ENCODE measurements around the gene PRKG1. TPM values are rescaled to one million over a fixed set of nuclear protein-coding genes. Genes with fewer than 3 reads are reported as not detected.

The PRKG1 gene
- total RNA-seq, 1 donor from 2014 or later: 0.17 TPM

- no peak for DNase-seq (ENCODE audit: low read depth)
- no peak overlapping the region for H3K4me3 ChIP-seq (ENCODE audit: low read depth, low read length)
- no peak for TF ChIP-seq CTCF (conservative IDR thresholded peaks at IDR 0.05; ENCODE audit: low read depth, low read length)
Measured at GRCh38 chr10:52261362-52261761, 1187.1 kb downstream of the PRKG1 start.

- no peak for TF ChIP-seq CTCF (conservative IDR thresholded peaks at IDR 0.05; ENCODE audit: low read depth, low read length)
- H3K4me3 ChIP-seq (ENCODE audit: low read depth, low read length): no peak overlapping the region
- DNase-seq (ENCODE audit: low read depth): no peak
Measured at GRCh38 chr10:52265131-52265926, 1191.0 kb downstream of the PRKG1 start.

- DNase-seq (ENCODE audit: low read depth): no peak
- no peak for TF ChIP-seq CTCF (conservative IDR thresholded peaks at IDR 0.05; ENCODE audit: low read depth, low read length)
- H3K4me3 ChIP-seq (ENCODE audit: low read depth, low read length): no peak overlapping the region
Measured at GRCh38 chr10:52266858-52267257, 1192.6 kb downstream of the PRKG1 start.

GRCh38 chr10:52268790-52269189 lies 1194.5 kb downstream of the PRKG1 start:
- DNase-seq (ENCODE audit: low read depth): no peak
- TF ChIP-seq CTCF (conservative IDR thresholded peaks at IDR 0.05; ENCODE audit: low read depth, low read length): no peak
- no peak overlapping the region for H3K4me3 ChIP-seq (ENCODE audit: low read depth, low read length)

- TF ChIP-seq CTCF (conservative IDR thresholded peaks at IDR 0.05; ENCODE audit: low read depth, low read length): no peak
- no peak overlapping the region for H3K4me3 ChIP-seq (ENCODE audit: low read depth, low read length)
- no peak for DNase-seq (ENCODE audit: low read depth)
Measured at GRCh38 chr10:52269233-52269632, 1194.9 kb downstream of the PRKG1 start.

GRCh38 chr10:52276163-52276562 lies 1201.9 kb downstream of the PRKG1 start:
- no peak overlapping the region for H3K4me3 ChIP-seq (ENCODE audit: low read depth, low read length)
- no peak for DNase-seq (ENCODE audit: low read depth)
- no peak for TF ChIP-seq CTCF (conservative IDR thresholded peaks at IDR 0.05; ENCODE audit: low read depth, low read length)

- no peak for TF ChIP-seq CTCF (conservative IDR thresholded peaks at IDR 0.05; ENCODE audit: low read depth, low read length)
- no peak for DNase-seq (ENCODE audit: low read depth)
- no peak overlapping the region for H3K4me3 ChIP-seq (ENCODE audit: low read depth, low read length)
Measured at GRCh38 chr10:52276986-52277385, 1202.7 kb downstream of the PRKG1 start.

All from epithelial cell of proximal tubule (primary cell).